Endothelial cell of umbilical vein (primary cell): Measurements from ENCODE around the gene SEC16B. TPM values are rescaled to one million over a fixed set of nuclear protein-coding genes. Genes with fewer than 3 reads are reported as not detected.

ENCODE experiments used
- BruUV-seq: library from RNA; stranded (reverse); fragments of 400-500 nt; replicated peaks from 2 replicates; lab custom pipeline; 2021; lab: Mats Ljungman, UMichigan
- CTCF ChIA-PET: fragments of 300-600, 350-600 bp; sonication (Branson Sonifier 250); formaldehyde crosslinking; loops from one replicate; lab custom pipeline; 2021; ENCODE audit warnings: antibody characterized with exemption, inconsistent platforms; lab: Charles Lee
- POLR2A ChIA-PET: fragments of 300-600, 350-600 bp; sonication (Branson Sonifier 250); formaldehyde crosslinking; loops from one replicate; lab custom pipeline; 2021; ENCODE audit warnings: antibody characterized with exemption, inconsistent platforms; lab: Charles Lee
- DNase-seq: peaks from one replicate; pipeline ENCODE4 v3.0.0-alpha.2; 2011; ENCODE audit warnings: low read depth, low spot score
- FAIRE-seq: peaks from 2 replicates; lab custom pipeline; 2011; peaks lifted over from hg19 to GRCh38; lab: Jason Lieb, UNC
- H2AFZ ChIP-seq: 2 replicates; pipeline ENCODE4 v1.6.0; 2012; ENCODE audit warnings: low read depth, low read length, control low read depth, inconsistent platforms
- H3K27ac ChIP-seq: 2 replicates; pipeline ENCODE4 v1.5.1; 2011; ENCODE audit warnings: low read depth, mild to moderate bottlenecking, control low read depth, low read length, moderate library complexity; ENCODE audit not compliant: insufficient read depth
- H3K27me3 ChIP-seq, 2 experiments: 2 replicates each; pipeline versions ENCODE4 v1.6.0 to v1.6.1; 2011; ENCODE audit warnings: low read length in 2 of 2, mixed read lengths in 1 of 2; ENCODE audit not compliant: control insufficient read depth in 2 of 2, insufficient read depth in 2 of 2
- H3K36me3 ChIP-seq, 2 experiments: 2 replicates in 1 of 2; 3 replicates in 1 of 2; pipeline ENCODE4 v1.5.1; 2011; ENCODE audit warnings: low read length in 2 of 2, mild to moderate bottlenecking in 1 of 2, moderate library complexity in 1 of 2; ENCODE audit not compliant: control insufficient read depth in 2 of 2, insufficient read depth in 2 of 2; ENCODE audit errors: extremely low read depth in 1 of 2
- H3K4me1 ChIP-seq: 3 replicates; pipeline ENCODE4 v1.5.1; 2011; ENCODE audit warnings: mild to moderate bottlenecking, low read length; ENCODE audit not compliant: control insufficient read depth, insufficient read depth; ENCODE audit errors: extremely low read depth
- H3K4me2 ChIP-seq: 2 replicates; pipeline ENCODE4 v1.6.1; 2011; ENCODE audit warnings: low read length, control low read depth, mixed read lengths; ENCODE audit not compliant: insufficient read depth
- H3K4me3 ChIP-seq, 3 experiments: fragments of 200-600 bp in 1 of 3; sonication (generic), shearing (Covaris generic) in 1 of 3; replicated peaks in 1 of 3; 2 replicates each; pipeline ENCODE4 v1.5.1; 2011 to 2016; ENCODE audit warnings: control low read depth in 3 of 3, low read length in 3 of 3, mild to moderate bottlenecking in 2 of 3, inconsistent platforms in 1 of 3, low read depth in 1 of 3, moderate library complexity in 1 of 3; ENCODE audit not compliant: insufficient read depth in 1 of 3
- H3K79me2 ChIP-seq: 2 replicates; pipeline ENCODE4 v1.6.0; 2012; ENCODE audit warnings: low read length, inconsistent platforms; ENCODE audit not compliant: control insufficient read depth, insufficient read depth
- H3K9ac ChIP-seq: replicated peaks from 2 replicates; pipeline ENCODE3; 2011; ENCODE audit warnings: low read length, control low read depth; ENCODE audit not compliant: insufficient read depth; ENCODE audit errors: extremely low read depth
- H3K9me1 ChIP-seq: replicated peaks from 3 replicates; pipeline ENCODE4 v1.6.0; 2011; ENCODE audit warnings: mild to moderate bottlenecking, low read length; ENCODE audit not compliant: control insufficient read depth, insufficient read depth; ENCODE audit errors: extremely low read depth
- H3K9me3 ChIP-seq: replicated peaks from 2 replicates; pipeline ENCODE4 v1.5.1; 2012; ENCODE audit warnings: low read length, inconsistent platforms; ENCODE audit not compliant: control insufficient read depth, insufficient read depth
- H4K20me1 ChIP-seq: replicated peaks from 2 replicates; pipeline ENCODE3; 2011; ENCODE audit warnings: mild to moderate bottlenecking, low read length; ENCODE audit not compliant: control insufficient read depth, insufficient read depth; ENCODE audit errors: extremely low read depth
- CTCF ChIP-seq, 2 donors: IDR thresholded peaks; 1 replicate in 1 of 2; 2 replicates in 1 of 2; pipeline ENCODE4 v1.5.1; 2011; ENCODE audit warnings: low read length in 2 of 2, mild to moderate bottlenecking in 2 of 2, moderate library complexity in 2 of 2, control low read depth in 1 of 2, inconsistent platforms in 1 of 2, low read depth in 1 of 2; ENCODE audit not compliant: insufficient read depth in 1 of 2; ENCODE audit errors: extremely low read depth in 1 of 2
- EZH2 ChIP-seq: IDR thresholded peaks from 2 replicates; pipeline ENCODE4 v1.6.1; 2012; ENCODE audit warnings: borderline replicate concordance, low read depth, mild to moderate bottlenecking, moderate library complexity, low read length, inconsistent platforms; ENCODE audit not compliant: severe bottlenecking
- GATA2 ChIP-seq: IDR thresholded peaks from 2 replicates; pipeline ENCODE4 v1.7.0; 2011; ENCODE audit warnings: low read depth, mild to moderate bottlenecking, moderate library complexity, mixed read lengths, low read length; ENCODE audit not compliant: insufficient read length, insufficient read depth
- JUN ChIP-seq: IDR thresholded peaks from 2 replicates; pipeline ENCODE4 v1.6.1; 2011; ENCODE audit warnings: borderline replicate concordance, low read depth; ENCODE audit not compliant: insufficient read length, insufficient read depth
- MYC ChIP-seq: IDR thresholded peaks from one replicate; pipeline ENCODE4 v1.6.1; 2011; ENCODE audit warnings: mild to moderate bottlenecking, low read depth, low read length
- POLR2A ChIP-seq: IDR thresholded peaks from 2 replicates; pipeline ENCODE4 v1.6.1; 2012; ENCODE audit warnings: low read depth, mild to moderate bottlenecking, control low read depth, low read length
- dilution Hi-C: fragments of 300-500 bp; cut with MboI; formaldehyde crosslinking; loops from one replicate; pipeline ENCODE4 v1.15.0; 2019; ENCODE audit warnings: low sequenced_read_pairs; ENCODE audit not compliant: extremely low pct_ligation_motif_present
- intact Hi-C: fragments of 100-400 bp; cut with micrococcal nuclease; formaldehyde crosslinking; loops from one replicate; pipeline ENCODE4 v1.10.0; 2022
- polyA plus RNA-seq, 4 experiments: library from polyadenylated mRNA; depleted of rRNA in 3 of 4; stranded (reverse) in 3 of 4; unstranded in 1 of 4; fragments of >200 nt; gene quantifications; 2 replicates each; pipeline versions ENCODE4 v1.2.1 to v1.2.3, GENCODE V29; 2011 to 2012; ENCODE audit warnings: missing spikeins in 1 of 4
- total RNA-seq: library from RNA; stranded (reverse); gene quantifications from 2 replicates; pipeline ENCODE4 v1.2.3, GENCODE V29; 2021
- TF ChIP-seq, protein P1 (sequence below): IDR thresholded peaks from 2 replicates; pipeline ENCODE4 v1.6.1; 2011; ENCODE audit not compliant: insufficient read depth, insufficient read length

SEC16B gene
- total and polyA plus RNA-seq, 2 donors (not counting 3 experiments of a cell fraction or from before 2014, with no cell fraction given): 0.44 to 0.58 TPM

- CTCF ChIA-PET: no interaction called here
- no peak overlapping the region for H3K4me3 ChIP-seq
- intact Hi-C loops: no loop called here
- dilution Hi-C loops: no loop called here
- no peaks in the 10 kb centered on the region for H3K36me3 ChIP-seq
- no peak overlapping the region for H3K27ac ChIP-seq
- no peaks in the 10 kb centered on the region for H3K27me3 ChIP-seq
- no peak overlapping the region for H2AFZ ChIP-seq
- no peak overlapping the region for H3K4me2 ChIP-seq
- H3K9me3 ChIP-seq: no peaks in the 10 kb centered on the region
- no peaks in the 10 kb centered on the region for H4K20me1 ChIP-seq
- BruUV-seq: no TSS peak
- POLR2A ChIA-PET: no interaction called here
- no peaks in the 10 kb centered on the region for H3K9me1 ChIP-seq
- no peaks in the 10 kb centered on the region for H3K79me2 ChIP-seq
- H3K4me1 ChIP-seq: no peaks in the 10 kb centered on the region
- TF ChIP-seq POLR2A: no peak
- no peak for TF ChIP-seq CTCF (IDR thresholded peaks at IDR 0.05; ENCODE audit: extremely low read depth in 1 of 2, insufficient read depth in 1 of 2, low read depth in 1 of 2, low read length in 2 of 2)
- TF ChIP-seq, protein P1, sequence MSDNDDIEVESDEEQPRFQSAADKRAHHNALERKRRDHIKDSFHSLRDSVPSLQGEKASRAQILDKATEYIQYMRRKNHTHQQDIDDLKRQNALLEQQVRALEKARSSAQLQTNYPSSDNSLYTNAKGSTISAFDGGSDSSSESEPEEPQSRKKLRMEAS: no peak
- no peak for TF ChIP-seq GATA2
- TF ChIP-seq MYC: no peak
- TF ChIP-seq JUN: no peak
- TF ChIP-seq EZH2: no peak
- FAIRE-seq: no peak
- DNase-seq: no peak
- no peak overlapping the region for H3K9ac ChIP-seq
These were observed 5.5 kb downstream of the SEC16B start for GRCh38 chr1:177964336-177964735.
